GM19035 (cell line): ENCODE results near the gene KANSL1.

Source experiments
- ATAC-seq: cut with Tn5 transposase; IDR thresholded peaks from one replicate; pipeline ENCODE4 v1.9.1; 2021; ENCODE audit not compliant: unreplicated experiment

Gene KANSL1

GRCh38 chr17:46144246-46144645 is 49.0 kb downstream of the KANSL1 start:
- ATAC-seq, result no peak

DNA sequence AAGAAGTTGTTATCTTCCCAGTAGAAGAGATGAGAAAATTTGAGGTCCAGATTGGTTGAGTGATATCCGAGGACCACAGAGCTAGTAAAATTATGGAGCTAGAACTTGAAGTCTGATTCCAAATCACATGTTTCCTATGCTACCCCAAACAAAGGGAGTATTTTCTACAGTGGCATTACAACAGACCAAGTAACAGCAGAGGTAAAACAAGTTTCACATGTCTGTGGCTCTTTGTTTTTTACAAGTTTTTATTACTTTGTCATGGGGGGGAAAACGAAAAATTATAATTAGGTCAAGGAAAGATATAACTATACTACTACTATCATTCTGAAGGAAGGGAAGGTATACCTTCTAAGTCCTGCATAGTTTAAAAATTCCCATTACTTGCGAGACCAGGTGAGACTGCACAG is 49.4 kb downstream of the KANSL1 start:
- ATAC-seq, result no peak

DNA sequence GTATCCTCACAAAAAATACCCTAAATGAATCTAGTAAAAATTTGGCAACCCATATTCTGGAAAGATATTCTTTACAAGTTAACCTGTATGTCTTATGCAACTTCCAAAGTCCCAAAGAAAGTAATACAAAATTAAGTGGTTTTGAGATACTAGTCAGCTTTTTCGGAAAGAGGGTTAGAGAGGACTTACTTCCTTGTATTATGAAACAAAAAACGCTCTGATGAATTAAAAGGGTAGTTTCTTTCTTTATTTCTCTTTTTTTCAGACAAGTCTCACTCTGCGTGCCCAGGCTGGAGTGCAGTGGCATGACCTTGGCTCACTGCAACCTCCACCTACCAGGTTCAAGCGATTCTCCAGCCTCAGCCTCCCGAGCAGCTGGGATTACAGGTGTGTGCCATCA is 51.6 kb downstream of the KANSL1 start:
- ATAC-seq, result no peak

DNA sequence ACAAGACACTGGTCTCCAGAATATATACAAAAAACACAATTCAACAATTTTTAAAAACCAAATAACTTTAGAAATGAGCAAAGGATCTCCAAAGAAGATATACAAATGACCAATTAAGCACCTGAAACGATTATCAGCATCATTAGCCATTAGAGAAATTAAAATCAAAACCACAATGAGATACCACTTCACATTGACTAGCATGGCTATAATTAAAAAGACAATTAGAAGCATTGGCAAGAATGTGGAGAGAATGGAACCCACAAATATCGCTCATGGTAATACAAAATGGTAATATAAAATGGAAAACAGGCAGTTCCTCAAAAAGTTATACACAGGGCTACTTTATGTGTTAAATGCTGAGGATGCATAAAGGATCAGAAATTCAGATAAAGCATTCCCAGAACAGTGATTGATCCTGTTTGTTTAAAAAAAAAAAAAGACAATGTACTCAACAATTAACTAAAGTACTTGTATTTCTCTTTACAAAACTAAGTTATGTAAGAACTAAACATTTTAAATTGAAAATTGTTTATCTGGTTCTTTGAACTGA is 52.5 kb downstream of the KANSL1 start:
- no peak for ATAC-seq

DNA sequence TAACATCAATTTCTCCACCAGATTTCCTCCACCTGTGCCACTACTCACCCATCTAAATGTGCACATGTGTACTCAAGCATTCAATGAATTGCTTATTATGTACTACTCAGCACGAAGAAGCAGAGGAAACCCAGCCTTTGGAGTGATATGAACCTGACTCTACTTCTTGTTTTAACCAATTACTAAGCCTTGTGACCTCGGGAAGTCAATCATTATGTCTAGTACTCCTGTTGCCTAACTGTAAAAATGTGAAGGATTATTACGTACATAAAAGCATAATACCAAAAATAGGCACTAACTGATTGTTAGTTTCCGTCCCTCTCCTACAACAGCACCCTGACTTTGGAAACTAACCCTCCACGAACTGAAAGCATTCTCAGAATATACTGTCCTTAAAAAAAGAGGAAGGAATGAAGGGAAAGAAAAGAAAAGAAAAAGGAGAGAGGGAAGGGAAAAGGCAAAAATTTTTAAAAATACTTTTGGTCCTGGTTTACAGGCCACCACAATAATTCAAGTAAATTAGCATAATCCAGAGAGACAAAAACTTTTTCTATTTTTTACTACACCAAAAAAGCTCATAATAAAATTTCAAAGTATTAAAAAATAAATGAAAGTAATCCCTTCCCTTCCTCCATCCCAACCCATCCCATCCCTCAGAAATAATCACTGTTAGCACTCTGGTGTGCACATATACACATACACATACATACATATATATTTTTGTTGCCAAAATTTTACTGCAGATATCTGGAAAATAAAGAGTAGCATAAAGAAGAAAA is 53.6 kb downstream of the KANSL1 start:
- ATAC-seq, result no peak

DNA sequence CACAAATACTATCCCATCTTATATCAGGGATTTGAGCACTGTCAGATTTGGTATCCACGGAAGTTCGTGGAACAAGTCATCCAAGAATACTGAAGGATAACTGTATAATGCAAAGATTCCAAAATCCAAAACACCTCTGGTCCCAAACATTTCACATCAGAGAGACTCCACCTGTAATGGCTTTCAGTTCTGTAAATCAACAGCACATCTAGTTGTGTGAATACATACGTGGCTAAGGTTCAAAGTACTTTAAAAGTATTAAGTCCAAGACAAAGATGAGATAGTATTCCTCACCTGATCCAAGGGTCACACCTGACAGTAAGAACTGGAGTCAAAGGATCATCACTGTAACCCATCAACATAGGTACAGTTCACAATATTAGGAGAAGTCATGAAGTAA is 54.8 kb downstream of the KANSL1 start:
- no peak for ATAC-seq

GRCh38 chr17:46136820-46137219 is 56.4 kb downstream of the KANSL1 start:
- no peak for ATAC-seq

DNA sequence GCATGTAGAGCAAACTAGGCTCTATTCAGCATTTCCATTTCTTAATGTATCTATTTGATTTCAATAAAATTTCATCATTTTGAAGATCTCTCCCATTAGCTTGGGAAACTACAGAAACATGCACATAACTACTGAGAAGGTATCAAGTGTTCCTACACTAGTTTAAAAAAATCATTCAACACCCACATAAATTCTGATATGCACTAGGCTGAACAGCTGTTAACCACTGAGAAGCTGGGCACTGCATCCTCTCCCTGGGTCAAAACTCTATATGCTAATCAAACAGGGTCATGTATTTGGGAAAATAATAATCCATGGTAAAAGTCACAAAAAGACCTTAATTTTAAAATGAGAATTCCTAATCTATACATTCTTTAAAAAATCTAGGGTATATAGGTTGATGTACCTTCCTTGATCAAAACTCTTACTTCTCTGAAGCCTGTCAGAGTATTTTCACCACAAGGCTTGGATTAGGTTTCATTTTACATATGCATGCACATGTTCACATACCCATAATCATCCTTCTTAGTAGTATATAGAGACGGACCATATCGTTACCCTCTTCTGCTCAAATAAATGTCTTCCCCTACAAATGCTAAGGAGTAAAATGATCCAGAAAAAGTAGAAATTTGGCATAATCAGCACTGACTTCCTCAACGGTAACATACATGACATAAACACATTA is 57.2 kb downstream of the KANSL1 start:
- ATAC-seq, result no peak

DNA sequence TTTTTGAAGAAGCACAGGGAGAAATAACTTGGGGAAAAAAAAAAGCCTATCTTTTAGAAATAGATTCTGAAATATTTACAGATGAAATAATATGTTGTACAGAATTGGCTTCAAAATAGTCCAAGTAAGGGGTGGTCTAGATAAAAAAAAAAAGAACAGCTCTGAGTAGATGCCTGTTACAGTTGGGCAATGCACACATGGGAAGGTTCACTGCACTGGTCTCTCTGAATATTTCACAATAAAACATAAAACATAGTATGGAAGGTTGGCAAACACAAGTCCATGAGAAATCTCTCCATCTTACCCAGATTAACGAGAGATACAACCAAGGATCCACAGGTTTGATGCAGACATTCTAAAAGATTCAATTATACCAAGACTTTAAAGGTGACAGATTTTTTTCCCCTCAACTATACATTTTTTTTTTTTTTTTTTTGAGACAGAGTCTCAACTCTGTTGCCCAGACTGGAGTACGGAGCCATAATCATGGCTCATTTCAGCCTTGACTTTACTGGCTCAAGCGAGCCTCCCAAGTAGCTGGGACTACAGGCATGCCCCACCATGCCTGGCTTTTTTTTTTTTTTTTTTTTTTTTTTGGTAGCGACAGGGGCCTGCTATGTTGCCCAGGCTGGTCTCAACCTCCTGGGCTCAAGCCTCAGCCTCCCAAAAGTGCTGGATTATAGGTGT is 58.0 kb downstream of the KANSL1 start:
- ATAC-seq, result no peak

GRCh38 chr17:46129302-46129701 is 63.9 kb downstream of the KANSL1 start:
- no peak for ATAC-seq

- no peak for ATAC-seq
These were observed 64.8 kb downstream of the KANSL1 start for GRCh38 chr17:46128453-46128852.

DNA sequence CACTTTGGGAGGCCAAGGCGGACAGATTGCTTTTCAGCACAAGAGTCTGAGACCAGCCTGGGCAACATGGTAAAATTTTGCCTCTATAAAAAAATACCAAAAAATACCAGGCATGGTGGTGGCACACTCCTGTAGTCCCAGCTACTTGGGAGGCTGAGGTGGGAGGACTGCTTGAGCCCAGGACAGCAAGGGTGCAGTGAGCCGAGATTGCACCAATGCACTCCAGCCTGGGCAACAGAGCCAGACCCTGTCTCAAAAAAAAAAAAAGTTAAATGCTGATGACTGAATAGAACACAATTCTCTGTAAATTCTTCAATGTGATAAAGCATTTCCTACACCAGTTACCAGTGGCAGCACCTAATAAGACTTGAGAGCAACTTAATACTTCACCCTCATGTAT is 65.7 kb downstream of the KANSL1 start:
- no peak for ATAC-seq

DNA sequence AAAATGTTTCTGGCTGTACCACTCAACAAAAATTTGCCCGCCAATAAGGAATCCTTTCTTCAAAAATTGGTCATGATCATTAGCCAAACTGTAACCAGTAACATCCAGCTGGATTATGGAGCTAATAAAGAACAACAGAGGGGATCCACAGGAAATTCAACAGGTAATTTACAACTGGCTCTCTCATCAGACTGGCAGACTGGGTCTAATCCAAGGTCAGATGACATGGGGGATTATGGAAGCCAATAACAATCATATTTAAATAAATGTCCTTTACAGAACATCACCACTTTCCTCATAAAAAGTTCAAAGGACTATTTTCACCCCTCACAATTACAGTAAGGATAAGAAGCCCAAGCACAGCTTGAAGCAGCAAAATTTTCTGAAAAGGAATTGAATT is 66.4 kb downstream of the KANSL1 start:
- ATAC-seq, result no peak

- no peak for ATAC-seq
These were observed 67.4 kb downstream of the KANSL1 start for GRCh38 chr17:46125831-46126230.

GRCh38 chr17:46124695-46125592 is 68.3 kb downstream of the KANSL1 start:
- no peak for ATAC-seq

- no peak for ATAC-seq
These were observed 69.6 kb downstream of the KANSL1 start for GRCh38 chr17:46123607-46124006.

GRCh38 chr17:46122486-46122871 is 70.8 kb downstream of the KANSL1 start:
- no peak for ATAC-seq

DNA sequence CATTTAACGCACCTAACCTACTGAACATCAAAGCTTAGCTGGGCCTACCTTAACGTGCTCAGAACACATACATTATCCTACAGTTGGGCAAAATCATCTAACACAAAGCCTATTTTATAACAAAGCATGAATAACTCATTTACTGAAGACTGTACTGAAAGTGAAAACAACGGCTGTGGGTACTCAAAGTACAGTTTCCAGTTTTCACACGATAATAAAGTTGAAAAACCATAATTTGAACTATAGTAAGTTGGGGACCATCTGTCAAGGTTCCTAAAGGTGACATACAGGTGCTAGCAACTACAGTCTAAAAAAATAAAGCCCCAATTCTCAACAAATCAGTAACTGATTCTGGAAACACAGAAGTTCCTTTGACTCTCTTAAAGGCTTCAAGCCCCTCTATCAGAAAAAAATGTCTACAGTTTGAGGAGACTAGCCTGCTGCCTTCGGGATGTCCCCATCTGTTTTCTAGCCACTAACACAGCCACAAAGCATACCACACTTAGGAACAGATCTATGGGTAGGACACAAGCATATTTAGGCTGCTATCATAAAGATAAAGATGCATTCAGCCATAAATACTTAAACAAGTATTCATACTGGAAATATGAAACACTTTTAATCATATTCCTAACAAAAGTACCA is 71.3 kb downstream of the KANSL1 start:
- no peak for ATAC-seq

DNA sequence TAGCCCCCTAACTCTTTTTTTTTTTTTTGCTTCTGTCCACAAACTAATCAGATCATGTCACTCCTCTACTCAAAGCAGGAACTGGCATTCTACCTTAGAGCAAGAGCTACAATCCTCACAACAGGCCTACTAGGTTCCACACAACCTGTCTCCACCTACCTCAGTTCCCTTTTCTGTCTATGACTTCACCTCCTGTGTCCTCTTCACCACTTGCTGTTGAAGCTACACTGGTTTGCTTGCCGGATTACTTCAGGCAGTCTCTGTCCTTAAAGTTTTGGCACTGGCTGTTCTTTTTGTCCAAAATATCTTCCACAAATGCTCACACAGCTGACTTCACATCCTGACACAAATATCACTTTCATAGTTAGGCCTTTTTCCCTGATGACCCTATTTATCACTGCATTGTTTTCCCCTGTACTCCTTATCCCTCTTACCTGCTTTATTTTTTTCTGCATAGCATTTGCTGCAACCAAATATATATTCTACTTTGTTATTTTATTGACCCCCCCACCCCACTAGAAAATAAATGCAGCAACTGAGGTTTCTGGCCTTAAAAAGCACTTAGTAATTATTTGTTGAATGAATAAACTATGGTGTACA is 72.0 kb downstream of the KANSL1 start:
- ATAC-seq, result no peak

DNA sequence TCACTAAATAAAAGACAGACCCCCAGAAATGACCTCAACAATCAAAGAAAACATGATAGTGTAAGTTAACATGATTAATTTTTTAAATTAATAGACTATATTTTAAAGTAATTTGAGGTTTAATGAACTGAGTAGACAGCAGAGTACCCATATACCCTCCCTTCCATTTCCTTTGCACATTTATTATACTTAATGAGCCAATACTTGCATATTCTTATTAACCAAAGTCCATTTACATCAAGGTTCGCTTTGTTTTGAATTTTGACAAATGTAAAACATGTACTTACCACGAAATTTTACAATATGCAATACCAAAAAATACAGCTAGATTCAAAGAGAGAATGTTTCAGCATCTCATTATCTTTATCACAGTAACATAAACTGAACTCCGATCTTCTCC is 72.7 kb downstream of the KANSL1 start:
- ATAC-seq, result no peak
